ENCODE data around the gene CPM. TPM values are rescaled to one million over a fixed set of nuclear protein-coding genes. Genes with fewer than 3 reads are reported as not detected.
A peak's percentile ranks its signal among the peaks of the same experiment; 100 is the strongest.

CPM gene
- polyA plus RNA-seq, 1 donor (not counting 4 experiments of a cell fraction or from before 2014, with no cell fraction given) = 2.5 TPM

DNA sequence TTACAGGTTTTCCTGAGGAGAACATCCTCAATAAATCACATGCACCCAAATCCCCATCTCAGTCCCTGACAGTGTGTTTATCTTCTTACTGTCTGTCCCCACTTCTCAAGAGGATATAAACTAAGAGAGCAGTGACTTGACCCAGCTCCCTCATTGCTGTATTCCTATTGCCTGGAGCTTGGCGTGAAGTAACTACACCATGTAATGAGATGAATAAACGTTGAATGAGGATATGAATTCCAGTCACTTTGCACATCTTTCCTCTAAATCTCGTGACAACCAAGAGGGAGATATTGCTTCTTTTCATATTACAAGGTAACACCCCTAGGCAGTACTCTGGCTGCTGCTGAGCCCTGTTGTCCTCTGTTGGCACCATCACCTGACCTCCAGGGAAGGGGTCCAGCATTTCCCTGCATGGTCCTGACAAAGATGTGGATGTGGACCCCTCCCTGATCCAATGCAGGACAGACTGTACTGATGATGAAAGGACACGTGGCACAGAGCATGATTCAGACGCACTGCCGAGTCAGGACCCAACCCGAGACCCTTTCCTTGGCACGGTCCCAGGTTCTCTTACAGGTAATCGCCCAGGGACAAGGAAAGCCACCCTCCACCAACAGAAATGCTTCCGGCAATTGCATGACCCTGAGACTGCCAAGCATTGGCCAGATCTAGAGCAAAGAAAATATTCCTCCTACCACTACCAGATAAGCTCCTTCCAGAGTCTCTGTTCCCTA is 47.7 kb upstream of the CPM start:
- peak; percentile 59 for FAIRE-seq
- Histone ChIP-seq H3K4me1 (ENCODE audit: control insufficient read depth, extremely low read depth, insufficient read depth, low read length) (peaks cover 7% of the 10 kb centered on the region), H3K27me3 (ENCODE audit: control insufficient read depth, extremely low read depth, insufficient read depth, low read length) (no peaks in the 10 kb centered on the region), H2AFZ (ENCODE audit: control insufficient read depth, low read length) (peak overlapping the region; percentile 50), H4K20me1 (ENCODE audit: control insufficient read depth, extremely low read depth, insufficient read depth, low read length) (no peaks in the 10 kb centered on the region), H3K27ac (ENCODE audit: control insufficient read depth, insufficient read depth, low read length) (no peak overlapping the region), H3K79me2 (ENCODE audit: control insufficient read depth, insufficient read depth, low read length) (no peaks in the 10 kb centered on the region), H3K9me1 (ENCODE audit: control insufficient read depth, extremely low read depth, insufficient read depth, low read length) (no peaks in the 10 kb centered on the region), H3K4me2 (ENCODE audit: control insufficient read depth, extremely low read depth, insufficient read depth, low read depth, low read length) (no peak overlapping the region), H3K36me3 (ENCODE audit: control insufficient read depth in 2 of 2, extremely low read depth in 1 of 2, insufficient read depth in 2 of 2, low read length in 2 of 2) (no peaks in the 10 kb centered on the region), H3K9me3 (ENCODE audit: control insufficient read depth, low read depth, low read length) (no peaks in the 10 kb centered on the region), H3K9ac (ENCODE audit: control insufficient read depth, extremely low read depth, insufficient read depth, low read length) (no peak overlapping the region), H3K4me3 (ENCODE audit: control insufficient read depth in 2 of 3, extremely low read depth in 1 of 3, insufficient read depth in 2 of 3, low read depth in 1 of 3, low read length in 3 of 3) (no peak overlapping the region)
- DNase-seq (ENCODE audit: low read depth, low spot score) = peak; percentile 84
- dilution Hi-C loops (cut with MboI; ENCODE audit: extremely low pct_ligation_motif_present, low sequenced_read_pairs) = no loop called here
- TF ChIP-seq EZH2 (IDR thresholded peaks at IDR 0.05; ENCODE audit: low read length) = no peak
- TF ChIP-seq, protein P1, sequence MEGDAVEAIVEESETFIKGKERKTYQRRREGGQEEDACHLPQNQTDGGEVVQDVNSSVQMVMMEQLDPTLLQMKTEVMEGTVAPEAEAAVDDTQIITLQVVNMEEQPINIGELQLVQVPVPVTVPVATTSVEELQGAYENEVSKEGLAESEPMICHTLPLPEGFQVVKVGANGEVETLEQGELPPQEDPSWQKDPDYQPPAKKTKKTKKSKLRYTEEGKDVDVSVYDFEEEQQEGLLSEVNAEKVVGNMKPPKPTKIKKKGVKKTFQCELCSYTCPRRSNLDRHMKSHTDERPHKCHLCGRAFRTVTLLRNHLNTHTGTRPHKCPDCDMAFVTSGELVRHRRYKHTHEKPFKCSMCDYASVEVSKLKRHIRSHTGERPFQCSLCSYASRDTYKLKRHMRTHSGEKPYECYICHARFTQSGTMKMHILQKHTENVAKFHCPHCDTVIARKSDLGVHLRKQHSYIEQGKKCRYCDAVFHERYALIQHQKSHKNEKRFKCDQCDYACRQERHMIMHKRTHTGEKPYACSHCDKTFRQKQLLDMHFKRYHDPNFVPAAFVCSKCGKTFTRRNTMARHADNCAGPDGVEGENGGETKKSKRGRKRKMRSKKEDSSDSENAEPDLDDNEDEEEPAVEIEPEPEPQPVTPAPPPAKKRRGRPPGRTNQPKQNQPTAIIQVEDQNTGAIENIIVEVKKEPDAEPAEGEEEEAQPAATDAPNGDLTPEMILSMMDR (optimal IDR thresholded peaks at IDR 0.05 in 1 of 3, IDR thresholded peaks at IDR 0.05 in 1 of 3, conservative IDR thresholded peaks at IDR 0.05 in 1 of 3; ENCODE audit: extremely low read depth in 1 of 3, insufficient read depth in 2 of 3, low read length in 3 of 3) = no peak

GRCh38 chr12:68978678-68979077 is 45.7 kb upstream of the CPM start:
- H3K27me3 ChIP-seq (ENCODE audit: control insufficient read depth, extremely low read depth, insufficient read depth, low read length) = no peaks in the 10 kb centered on the region
- H2AFZ ChIP-seq (ENCODE audit: control insufficient read depth, low read length) = no peak overlapping the region
- H3K4me3 ChIP-seq (ENCODE audit: control insufficient read depth in 2 of 3, extremely low read depth in 1 of 3, insufficient read depth in 2 of 3, low read depth in 1 of 3, low read length in 3 of 3) = no peak overlapping the region
- no peaks in the 10 kb centered on the region for H3K36me3 ChIP-seq (ENCODE audit: control insufficient read depth in 2 of 2, extremely low read depth in 1 of 2, insufficient read depth in 2 of 2, low read length in 2 of 2)
- H3K79me2 ChIP-seq (ENCODE audit: control insufficient read depth, insufficient read depth, low read length) = no peaks in the 10 kb centered on the region
- H3K4me1 ChIP-seq (ENCODE audit: control insufficient read depth, extremely low read depth, insufficient read depth, low read length) = peaks cover 7% of the 10 kb centered on the region
- no peak for TF ChIP-seq EZH2 (IDR thresholded peaks at IDR 0.05; ENCODE audit: low read length)
- TF ChIP-seq, protein P1 (optimal IDR thresholded peaks at IDR 0.05 in 1 of 3, IDR thresholded peaks at IDR 0.05 in 1 of 3, conservative IDR thresholded peaks at IDR 0.05 in 1 of 3; ENCODE audit: extremely low read depth in 1 of 3, insufficient read depth in 2 of 3, low read length in 3 of 3) = no peak
- no peak overlapping the region for H3K27ac ChIP-seq (ENCODE audit: control insufficient read depth, insufficient read depth, low read length)
- no peaks in the 10 kb centered on the region for H3K9me3 ChIP-seq (ENCODE audit: control insufficient read depth, low read depth, low read length)
- no peaks in the 10 kb centered on the region for H3K9me1 ChIP-seq (ENCODE audit: control insufficient read depth, extremely low read depth, insufficient read depth, low read length)
- no peak for DNase-seq (ENCODE audit: low read depth, low spot score)
- dilution Hi-C loops (cut with MboI; ENCODE audit: extremely low pct_ligation_motif_present, low sequenced_read_pairs) = no loop called here
- no peak overlapping the region for H3K4me2 ChIP-seq (ENCODE audit: control insufficient read depth, extremely low read depth, insufficient read depth, low read depth, low read length)
- H3K9ac ChIP-seq (ENCODE audit: control insufficient read depth, extremely low read depth, insufficient read depth, low read length) = no peak overlapping the region
- H4K20me1 ChIP-seq (ENCODE audit: control insufficient read depth, extremely low read depth, insufficient read depth, low read length) = no peaks in the 10 kb centered on the region
- FAIRE-seq = no peak

Measured in keratinocyte (primary cell).